Non-pigmented ciliary epithelial cell (primary cell): ENCODE results near the gene PCDH12.
"Not testable (repeated sequence)": the region's sequence is repeated elsewhere in the genome, so short reads cannot be mapped to it uniquely, and the experiment has no call there.

Experiments used
- DNase-seq: peaks from one replicate; pipeline ENCODE4 v3.0.0-alpha.2; 2010; ENCODE audit warnings: low read depth

PCDH12 gene

DNA sequence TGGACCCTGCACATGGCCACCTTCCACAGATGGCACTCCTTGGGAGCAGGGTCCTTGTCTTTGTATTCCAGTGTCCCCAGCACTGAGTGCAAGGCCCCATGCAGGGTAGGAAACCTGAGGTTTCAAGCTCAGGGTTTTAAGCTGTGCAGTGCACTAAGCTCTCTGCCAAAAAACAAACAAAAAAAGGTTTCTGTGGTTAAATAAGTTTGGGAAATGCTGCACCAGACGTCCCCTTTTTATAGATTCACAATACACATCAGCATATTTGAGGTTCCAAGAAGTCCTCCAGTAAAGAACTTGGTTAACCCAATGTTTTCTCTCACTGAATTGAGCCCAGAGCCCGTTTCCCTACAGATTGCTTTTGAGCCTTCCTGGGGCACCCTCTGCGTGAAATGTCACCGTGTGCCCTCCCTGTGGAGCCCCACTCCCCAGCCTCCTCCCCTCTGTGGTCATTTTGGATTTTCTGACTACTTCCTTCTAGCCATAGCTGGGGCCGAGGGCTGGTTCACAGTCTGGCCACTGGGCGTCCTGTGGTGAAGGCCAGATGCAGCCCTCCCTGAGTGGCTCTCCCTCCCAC lies 17.2 kb downstream of the PCDH12 start:
- no peak for DNase-seq

GRCh38 chr5:141935538-141935937 lies 22.5 kb downstream of the PCDH12 start:
- no peak for DNase-seq

- no peak for DNase-seq
Measured at GRCh38 chr5:141934099-141934844, 23.7 kb downstream of the PCDH12 start.

GRCh38 chr5:141933151-141933550 lies 24.9 kb downstream of the PCDH12 start:
- DNase-seq = no peak

- DNase-seq = no peak
Measured at GRCh38 chr5:141931694-141932093, 26.3 kb downstream of the PCDH12 start.

DNA sequence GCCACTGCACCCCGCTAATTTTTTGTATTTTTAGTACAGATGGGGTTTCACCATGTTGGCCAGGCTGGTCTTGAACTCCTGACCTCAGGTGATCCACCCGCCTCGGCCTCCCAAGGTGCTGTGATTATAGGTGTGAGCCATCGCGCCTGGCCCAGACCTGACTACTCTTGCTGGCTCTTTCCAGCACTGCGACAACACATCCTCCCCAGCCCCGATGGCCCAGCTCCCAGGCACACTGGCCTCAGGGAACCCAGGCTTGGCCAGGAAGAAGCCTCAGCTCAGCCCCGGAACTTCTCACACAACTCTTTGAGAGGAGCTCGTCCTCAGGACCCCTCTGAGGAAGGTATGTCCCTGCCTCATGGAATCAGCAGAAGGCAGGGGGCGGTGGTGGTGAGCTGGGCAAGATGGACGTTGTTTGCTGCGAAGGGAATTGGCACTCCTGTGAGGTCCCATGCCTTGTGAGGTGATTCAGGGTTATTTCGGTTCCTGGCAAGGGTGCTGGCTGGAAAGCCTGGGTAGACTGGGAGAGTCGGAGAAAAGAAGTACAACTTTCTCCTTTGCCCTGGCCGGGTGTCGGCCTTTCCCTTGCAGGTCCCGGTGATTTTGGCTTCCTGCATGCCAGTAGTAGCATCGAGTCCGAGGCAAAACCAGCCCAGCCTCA lies 28.5 kb downstream of the PCDH12 start:
- no peak for DNase-seq

DNA sequence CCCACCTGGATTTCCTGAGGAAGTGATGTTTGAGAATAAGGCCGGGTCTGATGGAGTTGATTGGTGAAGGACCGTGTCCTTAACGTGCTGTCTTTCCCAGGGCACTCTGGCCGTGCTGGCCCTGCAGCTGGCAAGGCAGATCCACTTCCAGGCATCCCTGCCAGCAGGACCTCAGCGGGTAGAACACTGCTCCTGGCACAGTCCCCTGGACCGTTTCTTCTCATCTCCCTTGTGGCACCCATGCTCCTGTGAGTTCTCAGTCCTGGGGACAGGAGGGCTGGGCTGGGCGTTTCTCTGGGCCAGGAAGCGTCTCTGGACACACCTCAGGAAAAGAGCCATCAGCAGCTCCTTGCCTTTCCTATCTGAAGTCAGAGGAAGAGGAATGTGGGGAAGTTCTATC lies 30.0 kb downstream of the PCDH12 start:
- DNase-seq = no peak

DNA sequence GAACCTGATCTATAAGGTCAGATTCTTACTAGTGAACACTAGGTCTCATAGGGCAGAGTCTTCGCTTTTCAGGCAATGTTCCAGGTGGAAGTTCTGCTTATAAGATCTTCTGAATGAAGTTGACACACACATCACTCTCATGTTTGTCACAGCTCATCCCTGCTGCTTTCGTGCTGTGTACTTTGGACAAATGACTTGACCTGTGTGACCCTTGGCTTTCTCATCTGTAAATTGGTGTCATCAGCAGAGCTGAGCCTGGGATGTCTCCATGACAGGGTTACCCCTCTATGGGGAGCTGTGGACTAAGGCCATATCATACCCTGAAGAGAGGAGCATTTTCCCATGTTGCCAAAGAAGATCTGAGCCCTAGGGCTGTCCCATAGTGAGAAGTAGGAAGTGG lies 31.6 kb downstream of the PCDH12 start:
- DNase-seq = no peak

GRCh38 chr5:141923448-141924313 lies 34.3 kb downstream of the PCDH12 start, which contains the start of gene DELE1:
TSS of gene DELE1 (plus strand) at chr5:141923871. CDS start at chr5:141923942, 71 bp downstream.
- peak; percentile 78 for DNase-seq

DNA sequence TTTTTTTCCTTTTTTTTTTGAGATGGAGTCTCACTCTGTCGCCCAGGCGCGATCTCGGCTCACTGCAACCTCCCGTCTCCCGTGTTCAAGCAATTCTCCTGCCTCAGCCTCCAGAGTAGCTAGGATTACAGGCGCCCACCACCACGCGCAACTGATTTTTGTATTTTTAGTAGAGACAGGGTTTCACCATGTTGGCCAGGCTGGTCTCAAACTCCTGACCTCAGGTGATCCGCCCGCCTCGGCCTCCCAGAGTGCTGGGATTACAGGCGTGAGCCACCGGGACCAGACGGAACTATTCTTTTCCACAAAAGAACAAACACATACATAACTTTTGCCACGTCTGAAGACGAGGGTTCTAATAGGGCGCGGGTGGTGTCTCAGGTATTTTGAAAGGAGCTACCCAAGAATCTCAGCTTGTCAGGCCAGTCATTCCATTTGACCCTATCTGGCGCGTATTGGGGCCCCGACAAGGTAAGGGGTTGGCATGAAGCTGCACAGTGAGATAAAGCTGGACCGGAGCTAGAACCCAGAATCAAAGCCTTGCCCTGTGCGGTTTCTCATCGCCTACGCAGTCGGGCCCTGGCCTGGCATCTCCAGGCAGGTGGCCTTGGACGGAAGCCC lies 35.1 kb downstream of the PCDH12 start:
- DNase-seq = not testable (repeated sequence)

- DNase-seq = no peak
Measured at GRCh38 chr5:141920771-141921170, 37.2 kb downstream of the PCDH12 start.

DNA sequence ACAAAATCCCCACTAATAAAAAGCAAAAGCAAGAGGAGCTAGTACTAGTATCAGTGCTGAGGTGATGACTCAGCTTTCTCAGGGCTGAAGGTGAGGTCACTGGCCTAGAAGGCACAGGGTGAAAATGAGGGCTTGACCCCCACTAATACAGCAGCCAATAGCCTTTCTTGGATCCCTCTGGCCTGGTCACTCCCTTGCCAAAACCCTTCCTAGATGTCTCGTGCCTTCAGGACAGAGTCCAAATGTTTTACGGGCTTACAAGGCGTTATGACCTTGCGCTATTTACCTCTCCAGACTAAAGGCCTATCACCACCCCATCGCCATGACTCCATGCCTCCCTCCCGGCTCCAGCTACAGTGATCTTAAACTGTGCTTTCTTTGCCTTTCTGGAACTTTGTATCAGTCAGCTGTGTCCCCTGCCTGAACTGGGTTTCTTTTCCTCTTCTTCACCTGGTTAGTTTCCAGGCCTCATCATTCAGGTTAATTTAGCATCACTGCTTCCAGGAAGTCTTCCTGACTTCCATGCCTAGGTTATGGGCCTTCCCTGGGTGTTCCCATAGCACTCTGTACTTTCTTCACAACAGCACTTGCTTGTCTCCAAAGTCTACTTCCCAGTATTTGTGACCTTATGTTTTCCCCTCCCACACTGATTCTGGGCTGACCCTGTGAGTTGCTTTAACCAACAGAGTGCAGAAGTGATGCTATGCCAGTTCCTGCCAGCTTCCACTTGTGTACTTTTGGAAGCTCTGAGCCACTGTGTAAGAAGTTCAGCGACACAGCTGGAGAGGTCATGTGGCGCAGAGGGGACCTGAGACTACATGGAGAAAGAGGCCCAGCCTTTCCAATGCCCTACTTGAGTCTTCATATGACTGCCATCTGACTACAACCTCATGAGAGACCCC lies 38.5 kb downstream of the PCDH12 start:
- no peak for DNase-seq

DNA sequence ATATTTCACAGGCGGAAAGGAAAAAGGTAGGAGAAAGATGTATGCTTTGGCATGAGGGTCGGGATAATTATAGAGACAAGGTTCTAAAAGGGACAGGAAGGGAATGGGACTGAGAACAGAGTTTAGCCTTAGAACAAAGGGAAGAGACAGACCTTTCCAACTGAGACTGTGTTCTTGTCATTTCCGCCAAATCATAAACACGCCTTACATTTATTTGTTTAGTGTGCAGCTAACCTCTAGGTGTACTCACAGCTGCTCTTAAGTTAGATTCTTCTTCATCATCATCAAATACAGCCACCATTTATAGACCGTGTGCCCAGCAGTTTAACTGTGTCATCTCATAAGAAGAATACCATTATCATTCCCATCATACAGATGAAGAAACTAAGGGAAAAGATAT lies 40.2 kb downstream of the PCDH12 start:
- DNase-seq = no peak

DNA sequence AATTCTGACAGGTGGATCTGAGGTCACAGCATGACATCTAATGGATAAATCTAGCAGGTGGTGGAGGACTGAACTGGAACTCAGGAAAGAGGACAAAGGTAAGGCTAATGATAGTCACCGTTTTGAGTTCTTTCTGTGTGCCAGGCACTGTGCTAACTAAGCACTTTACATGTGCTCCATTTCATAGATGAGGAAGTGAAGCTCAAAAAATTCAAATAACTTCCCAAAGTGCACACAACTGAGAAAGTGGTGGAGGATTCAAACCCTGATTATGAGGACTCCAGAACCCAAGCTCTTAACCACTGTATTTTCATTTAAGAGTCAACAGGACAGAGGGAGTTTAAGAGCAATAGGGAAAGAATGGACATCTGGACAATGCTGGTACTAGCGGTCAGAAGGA lies 41.5 kb downstream of the PCDH12 start:
- DNase-seq = no peak

DNA sequence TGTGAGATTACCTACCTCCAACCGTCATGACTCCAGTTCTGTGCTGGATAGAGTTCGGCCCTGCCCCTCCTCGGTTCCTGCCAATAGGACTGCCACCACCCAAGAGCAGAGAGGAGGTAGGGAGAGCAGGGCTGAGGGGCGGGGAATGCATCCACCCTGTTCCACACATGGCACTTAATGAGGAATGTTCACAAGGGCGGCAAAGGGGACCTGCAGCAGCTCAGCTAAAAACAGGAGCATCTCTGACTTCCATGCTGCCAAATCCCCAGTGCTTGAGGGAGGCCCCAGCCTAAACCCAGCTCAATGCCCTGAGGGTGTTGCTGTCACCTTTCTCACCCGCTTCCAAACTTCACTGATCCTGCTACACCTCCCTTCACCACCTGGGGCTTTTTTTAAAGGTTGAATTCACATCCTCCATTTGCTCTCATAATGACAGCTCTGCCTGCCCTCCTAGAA lies 42.1 kb downstream of the PCDH12 start:
- no peak for DNase-seq

GRCh38 chr5:141914797-141915196 lies 43.2 kb downstream of the PCDH12 start:
- no peak for DNase-seq

GRCh38 chr5:141914199-141914743 lies 43.7 kb downstream of the PCDH12 start:
- no peak for DNase-seq

DNA sequence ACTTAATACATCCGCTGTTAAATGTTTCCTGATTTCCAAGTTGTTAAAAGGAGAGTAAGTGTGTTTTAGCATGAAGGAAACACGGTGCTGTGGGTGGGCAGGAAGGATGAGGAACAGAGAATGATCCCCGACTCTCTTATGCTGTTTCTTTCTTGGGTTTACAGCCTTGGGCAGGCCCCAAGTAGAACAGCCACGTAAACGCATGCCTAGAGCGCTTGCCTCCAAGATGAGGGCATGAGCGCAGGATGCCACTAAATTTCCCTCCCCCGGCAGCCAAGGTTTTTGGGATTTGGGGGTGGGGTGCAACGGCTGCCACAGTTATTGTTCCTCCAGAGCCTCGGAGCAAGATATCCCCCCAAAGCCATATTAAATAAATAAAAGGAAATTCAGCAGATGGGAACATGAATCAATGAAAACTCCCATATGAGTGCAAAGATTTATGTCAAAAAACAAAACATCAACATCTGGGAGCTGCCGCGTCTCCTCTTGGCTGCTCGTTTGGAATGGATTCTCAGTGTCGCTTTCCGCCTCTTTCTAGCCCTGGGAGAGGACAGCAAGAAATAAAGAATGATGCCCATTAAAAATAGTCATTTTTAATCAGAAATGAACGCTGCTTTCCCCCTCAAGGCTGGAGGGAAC lies 44.3 kb downstream of the PCDH12 start:
- DNase-seq = no peak

DNA sequence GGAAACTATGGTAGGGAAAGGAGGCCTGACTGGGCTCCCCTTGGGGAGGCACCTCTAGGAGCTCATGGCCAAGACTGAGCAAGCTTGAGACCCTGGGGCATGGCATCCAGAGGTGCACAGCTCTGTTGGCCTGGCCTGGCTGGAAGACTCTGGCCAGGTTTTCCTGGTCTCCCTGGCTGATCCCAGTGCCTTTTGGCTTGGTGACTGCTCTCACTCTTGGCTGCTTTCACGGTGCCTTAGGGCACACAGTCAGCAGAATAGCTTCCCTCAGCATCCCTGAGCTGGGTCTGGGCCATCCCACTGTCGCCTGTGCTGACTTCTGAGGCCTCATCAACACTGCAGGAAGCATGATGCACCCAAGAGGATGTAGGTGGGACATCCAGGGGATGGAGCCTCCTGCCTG lies 47.7 kb downstream of the PCDH12 start:
- DNase-seq = no peak

- no peak for DNase-seq
Measured at GRCh38 chr5:141909212-141909611, 48.8 kb downstream of the PCDH12 start.
